ENCODE results near the gene NGDN. TPM values are rescaled to one million over a fixed set of nuclear protein-coding genes. Genes with fewer than 3 reads are reported as not detected.
"Not testable (repeated sequence)": the region's sequence is repeated elsewhere in the genome, so short reads cannot be mapped to it uniquely, and the experiment has no call there.

NGDN gene
- total and polyA plus RNA-seq, 2 donors, result 33.9 to 48.3 TPM

GRCh38 chr14:23445773-23446172 is 23.7 kb upstream of the NGDN start:
- Histone ChIP-seq H3K27ac (ENCODE audit: low read depth) (no peak overlapping the region), H3K4me1 (ENCODE audit: insufficient read depth) (peaks cover 2% of the 10 kb centered on the region), H3K4me3 (ENCODE audit: low read depth, low read length) (no peak overlapping the region), H3K36me3 (ENCODE audit: insufficient read depth) (no peaks in the 10 kb centered on the region)
- WGBS, result 72% methylated on average over 4 of the region's 4 CpGs
- no peak for DNase-seq (ENCODE audit: extremely low spot score)

- no peak overlapping the region for H3K27ac ChIP-seq (ENCODE audit: low read depth)
- no peak for DNase-seq (ENCODE audit: extremely low spot score)
Measured at GRCh38 chr14:23446291-23446851, 23.1 kb upstream of the NGDN start.

GRCh38 chr14:23447361-23448350 is 21.8 kb upstream of the NGDN start:
- peaks cover 2% of the 10 kb centered on the region for H3K4me1 ChIP-seq (ENCODE audit: insufficient read depth)
- no peak overlapping the region for H3K4me3 ChIP-seq (ENCODE audit: low read depth, low read length)
- no peak overlapping the region for H3K27ac ChIP-seq (ENCODE audit: low read depth)
- H3K36me3 ChIP-seq (ENCODE audit: insufficient read depth), result no peaks in the 10 kb centered on the region
- DNase-seq (ENCODE audit: extremely low spot score), result no peak
- 79% methylated on average over 7 of the region's 7 CpGs for WGBS

More at GRCh38 chr14:23446291-23446851, 23.1 kb upstream of the NGDN start:
- no peaks in the 10 kb centered on the region for H3K36me3 ChIP-seq (ENCODE audit: insufficient read depth)
- no peak overlapping the region for H3K4me3 ChIP-seq (ENCODE audit: low read depth, low read length)
- 34% methylated on average over 4 of the region's 4 CpGs for WGBS
- peaks cover 2% of the 10 kb centered on the region for H3K4me1 ChIP-seq (ENCODE audit: insufficient read depth)

- Histone ChIP-seq H3K36me3 (ENCODE audit: insufficient read depth) (no peaks in the 10 kb centered on the region), H3K27ac (ENCODE audit: low read depth) (no peak overlapping the region), H3K4me3 (ENCODE audit: low read depth, low read length) (no peak overlapping the region), H3K4me1 (ENCODE audit: insufficient read depth) (peaks cover 2% of the 10 kb centered on the region)
- no peak for DNase-seq (ENCODE audit: extremely low spot score)
- 73% methylated on average over 1 of the region's 1 CpG for whole genome bisulfite sequencing
Measured at GRCh38 chr14:23449314-23449713, 20.2 kb upstream of the NGDN start.

- Histone ChIP-seq H3K4me1 (ENCODE audit: insufficient read depth) (peaks cover 2% of the 10 kb centered on the region), H3K27ac (ENCODE audit: low read depth) (no peak overlapping the region), H3K4me3 (ENCODE audit: low read depth, low read length) (no peak overlapping the region), H3K36me3 (ENCODE audit: insufficient read depth) (no peaks in the 10 kb centered on the region)
- WGBS, result 64% methylated on average over 2 of the region's 2 CpGs
- no peak for DNase-seq (ENCODE audit: extremely low spot score)
Measured at GRCh38 chr14:23450379-23450778, 19.1 kb upstream of the NGDN start.

GRCh38 chr14:23452237-23452636 is 17.3 kb upstream of the NGDN start:
- no peak overlapping the region for H3K4me3 ChIP-seq (ENCODE audit: low read depth, low read length)

GRCh38 chr14:23454445-23454856 is 15.1 kb upstream of the NGDN start:
- Histone ChIP-seq H3K4me1 (ENCODE audit: insufficient read depth) (no peaks in the 10 kb centered on the region), H3K4me3 (ENCODE audit: low read depth, low read length) (no peak overlapping the region), H3K36me3 (ENCODE audit: insufficient read depth) (no peaks in the 10 kb centered on the region), H3K27ac (ENCODE audit: low read depth) (no peak overlapping the region)
- no peak for DNase-seq (ENCODE audit: extremely low spot score)
- WGBS, result 17% methylated on average over 1 of the region's 1 CpG

More at GRCh38 chr14:23452237-23452636, 17.3 kb upstream of the NGDN start:
- no peak for DNase-seq (ENCODE audit: extremely low spot score)
- 86% methylated on average over 2 of the region's 2 CpGs for WGBS
- Histone ChIP-seq H3K27ac (ENCODE audit: low read depth) (no peak overlapping the region), H3K36me3 (ENCODE audit: insufficient read depth) (no peaks in the 10 kb centered on the region), H3K4me1 (ENCODE audit: insufficient read depth) (no peaks in the 10 kb centered on the region)

- H3K27ac ChIP-seq (ENCODE audit: low read depth); DNase-seq (ENCODE audit: extremely low spot score); H3K36me3 ChIP-seq (ENCODE audit: insufficient read depth); H3K4me3 ChIP-seq (ENCODE audit: low read depth, low read length); H3K4me1 ChIP-seq (ENCODE audit: insufficient read depth): not testable (repeated sequence)
- WGBS, result 92% methylated on average over 11 of the region's 11 CpGs
Measured at GRCh38 chr14:23456883-23457586, 12.5 kb upstream of the NGDN start.

- 72% methylated on average over 5 of the region's 5 CpGs for WGBS
- no peaks in the 10 kb centered on the region for H3K4me1 ChIP-seq (ENCODE audit: insufficient read depth)
- no peak overlapping the region for H3K4me3 ChIP-seq (ENCODE audit: low read depth, low read length)
- H3K27ac ChIP-seq (ENCODE audit: low read depth), result no peak overlapping the region
- DNase-seq (ENCODE audit: extremely low spot score), result no peak
- no peaks in the 10 kb centered on the region for H3K36me3 ChIP-seq (ENCODE audit: insufficient read depth)
Measured at GRCh38 chr14:23457587-23458445, 11.7 kb upstream of the NGDN start.

GRCh38 chr14:23460960-23461359 is 8.5 kb upstream of the NGDN start:
- Histone ChIP-seq H3K4me1 (ENCODE audit: insufficient read depth) (no peaks in the 10 kb centered on the region), H3K36me3 (ENCODE audit: insufficient read depth) (no peaks in the 10 kb centered on the region), H3K4me3 (ENCODE audit: low read depth, low read length) (no peak overlapping the region), H3K27ac (ENCODE audit: low read depth) (no peak overlapping the region)
- DNase-seq (ENCODE audit: extremely low spot score), result no peak

GRCh38 chr14:23464700-23465099 is 4.8 kb upstream of the NGDN start:
- no peak for DNase-seq (ENCODE audit: extremely low spot score)

GRCh38 chr14:23465261-23465660 is 4.2 kb upstream of the NGDN start:
- 71% methylated on average over 3 of the region's 3 CpGs for WGBS
- no peak for DNase-seq (ENCODE audit: extremely low spot score)
- no peak overlapping the region for H3K27ac ChIP-seq (ENCODE audit: low read depth)
- H3K4me1 ChIP-seq (ENCODE audit: insufficient read depth), result no peaks in the 10 kb centered on the region
- no peaks in the 10 kb centered on the region for H3K36me3 ChIP-seq (ENCODE audit: insufficient read depth)
- no peak overlapping the region for H3K4me3 ChIP-seq (ENCODE audit: low read depth, low read length)

More at GRCh38 chr14:23464700-23465099, 4.8 kb upstream of the NGDN start:
- Histone ChIP-seq H3K4me3 (ENCODE audit: low read depth, low read length) (no peak overlapping the region), H3K36me3 (ENCODE audit: insufficient read depth) (no peaks in the 10 kb centered on the region), H3K4me1 (ENCODE audit: insufficient read depth) (no peaks in the 10 kb centered on the region), H3K27ac (ENCODE audit: low read depth) (no peak overlapping the region)

- Histone ChIP-seq H3K4me3 (ENCODE audit: low read depth, low read length) (peak overlapping the region; percentile 29), H3K27ac (ENCODE audit: low read depth) (no peak overlapping the region), H3K4me1 (ENCODE audit: insufficient read depth) (no peaks in the 10 kb centered on the region), H3K36me3 (ENCODE audit: insufficient read depth) (peaks cover 7% of the 10 kb centered on the region)
- no peak for DNase-seq (ENCODE audit: extremely low spot score)
- WGBS, result 77% methylated on average over 15 of the region's 15 CpGs
Measured at GRCh38 chr14:23468704-23469126, 788 bp upstream of the NGDN start.

Data from urinary bladder (tissue), 4 donors.